PC-9 (cell line): Measurements from ENCODE around the gene DBN1. TPM values are rescaled to one million over a fixed set of nuclear protein-coding genes. Genes with fewer than 3 reads are reported as not detected.

ENCODE experiments used
- BruUV-seq: library from RNA; stranded (reverse); fragments of 400-500 nt; replicated peaks from 2 replicates; lab custom pipeline; 2021; lab: Mats Ljungman, UMichigan
- CTCF ChIA-PET: fragments of 300-600 bp; sonication (Branson Sonifier 250); formaldehyde crosslinking; loops from one replicate; lab custom pipeline; 2022; ENCODE audit warnings: antibody characterized with exemption; lab: Charles Lee
- POLR2A ChIA-PET: fragments of 300-600 bp; sonication (Branson Sonifier 250); formaldehyde crosslinking; loops from one replicate; lab custom pipeline; 2022; ENCODE audit warnings: antibody characterized with exemption; ENCODE audit not compliant: unreplicated experiment; lab: Charles Lee
- DNase-seq, 2 experiments: peaks; one replicate each; pipeline versions ENCODE4 v3.0.0 to v3.0.0-alpha.2; 2015 to 2022; ENCODE audit warnings: mixed read lengths in 1 of 2
- H2AFZ ChIP-seq: fragments of 200-600 bp; sonication (generic); 2 replicates; pipeline ENCODE4 v1.8.1; 2017; ENCODE audit warnings: antibody characterized with exemption
- H3F3A ChIP-seq: fragments of 200-600 bp; sonication (generic); 2 replicates; pipeline ENCODE4 v1.8.1; 2017; ENCODE audit warnings: antibody characterized with exemption, mild to moderate bottlenecking, low read depth; ENCODE audit not compliant: insufficient read depth
- H3K27ac ChIP-seq: fragments of 200-600 bp; sonication (generic); 2 replicates; pipeline ENCODE4 v1.6.1; 2016; ENCODE audit warnings: mixed run types
- H3K27me3 ChIP-seq: fragments of 200-600 bp; sonication (generic); 2 replicates; pipeline ENCODE4 v1.6.1; 2016; ENCODE audit warnings: low read depth, mixed run types; ENCODE audit not compliant: insufficient read depth
- H3K36me3 ChIP-seq: fragments of 200-600 bp; sonication (generic); 2 replicates; pipeline ENCODE4 v1.6.1; 2016; ENCODE audit warnings: low read depth, mixed run types
- H3K4me1 ChIP-seq: fragments of 200-600 bp; sonication (generic); replicated peaks from 2 replicates; pipeline ENCODE4 v1.6.1; 2016; ENCODE audit warnings: mixed run types; ENCODE audit not compliant: insufficient read depth
- H3K4me2 ChIP-seq: fragments of 200-600 bp; sonication (generic); 2 replicates; pipeline ENCODE4 v1.6.1; 2017; ENCODE audit warnings: mixed run types
- H3K4me3 ChIP-seq: fragments of 200-600 bp; sonication (generic); 2 replicates; pipeline ENCODE4 v1.6.1; 2016; ENCODE audit warnings: mixed run types
- H3K79me2 ChIP-seq: fragments of 200-600 bp; sonication (generic); 2 replicates; pipeline ENCODE4 v1.6.1; 2017; ENCODE audit warnings: low read depth, mixed run types
- H3K9me2 ChIP-seq: fragments of 200-600 bp; sonication (generic); 2 replicates; pipeline ENCODE4 v1.8.1; 2017; ENCODE audit warnings: mild to moderate bottlenecking; ENCODE audit not compliant: insufficient read depth
- H3K9me3 ChIP-seq: fragments of 200-600 bp; sonication (generic); 2 replicates; pipeline ENCODE4 v1.8.1; 2016; ENCODE audit warnings: low read depth; ENCODE audit not compliant: insufficient read depth
- H4K20me1 ChIP-seq: fragments of 200-600 bp; sonication (generic); 2 replicates; pipeline ENCODE4 v1.8.1; 2017; ENCODE audit not compliant: insufficient read depth
- CTCF ChIP-seq: fragments of 200-600 bp; sonication (generic); conservative IDR thresholded peaks from 2 replicates; pipeline ENCODE4 v1.6.1; 2017; ENCODE audit warnings: mixed run types, antibody characterized with exemption, mild to moderate bottlenecking, moderate library complexity
- EZH2 ChIP-seq: fragments of 200-600 bp; sonication (generic); IDR thresholded peaks from 2 replicates; pipeline ENCODE4 v1.8.0; 2017; ENCODE audit warnings: antibody characterized with exemption, low read depth
- intact Hi-C: fragments of 100-400 bp; cut with micrococcal nuclease; formaldehyde crosslinking; loops from one replicate; pipeline ENCODE4 v1.10.0; 2022; ENCODE audit not compliant: unreplicated experiment
- total RNA-seq: library from RNA; stranded (reverse); gene quantifications from 2 replicates; pipeline ENCODE4 v1.2.3, GENCODE V29; 2021

DBN1 gene
- total RNA-seq, 1 experiment from 2014 or later = 144 TPM

- H4K20me1 ChIP-seq = no peaks in the 10 kb centered on the region
- H3K27me3 ChIP-seq = no peaks in the 10 kb centered on the region
- H3K9me2 ChIP-seq = no peaks in the 10 kb centered on the region
- no peaks in the 10 kb centered on the region for H3K9me3 ChIP-seq
- ChIA-PET CTCF (no interaction called here), POLR2A (interaction anchor here (0.7 kb wide), 1 partner anchor 77 kb away, joined by 4 read pairs; no protein-coding TSS in a partner anchor)
- TF ChIP-seq CTCF = no peak
- no peak for TF ChIP-seq EZH2
- peaks cover 5% of the 10 kb centered on the region; the same call in 1 of the 2 replicates for H3K4me1 ChIP-seq
- no peaks in the 10 kb centered on the region for H3K79me2 ChIP-seq
- H3K4me2 ChIP-seq = no peak overlapping the region
- no peak overlapping the region for H2AFZ ChIP-seq
- H3K4me3 ChIP-seq = no peak overlapping the region
- H3F3A ChIP-seq = peaks cover 12% of the 10 kb centered on the region; the same call in 1 of the 2 replicates
- no peak overlapping the region for H3K27ac ChIP-seq
- H3K36me3 ChIP-seq = no peaks in the 10 kb centered on the region
- DNase-seq = no peak
- intact Hi-C loops = no loop called here
- BruUV-seq = no TSS peak
Observed at GRCh38 chr5:177502886-177503285, 29.5 kb upstream of the DBN1 start.

GRCh38 chr5:177501874-177502678 is 28.6 kb upstream of the DBN1 start:
- no peak overlapping the region for H2AFZ ChIP-seq
- TF ChIP-seq EZH2 (no peak), CTCF (no peak)
- peaks cover 12% of the 10 kb centered on the region; the same call in 1 of the 2 replicates for H3F3A ChIP-seq
- no peak overlapping the region for H3K27ac ChIP-seq
- H4K20me1 ChIP-seq = no peaks in the 10 kb centered on the region
- DNase-seq = no peak
- H3K79me2 ChIP-seq = no peaks in the 10 kb centered on the region
- H3K9me3 ChIP-seq = no peaks in the 10 kb centered on the region
- no peak overlapping the region for H3K4me3 ChIP-seq
- H3K27me3 ChIP-seq = no peaks in the 10 kb centered on the region
- CTCF ChIA-PET = interaction anchor here (0.5 to 1.5 kb wide), 5 partner anchors 28 to 139 kb away, joined by 3 to 9 read pairs (median 4); partner anchors contain the start of gene GRK6
- no TSS peak for BruUV-seq
- no peaks in the 10 kb centered on the region for H3K9me2 ChIP-seq
- H3K4me1 ChIP-seq = peaks cover 6% of the 10 kb centered on the region; the same call in 1 of the 2 replicates
- POLR2A ChIA-PET = interaction anchor here (0.6 to 0.7 kb wide), 2 partner anchors 76 to 112 kb away, joined by 4 read pairs; no protein-coding TSS in a partner anchor
- intact Hi-C loops = loop anchor here (1.0 to 2.0 kb wide), 5 partner anchors 47 to 388 kb away; no protein-coding TSS in a partner anchor
- no peak overlapping the region for H3K4me2 ChIP-seq
- no peaks in the 10 kb centered on the region for H3K36me3 ChIP-seq

GRCh38 chr5:177500685-177501522 is 27.5 kb upstream of the DBN1 start:
- no TSS peak for BruUV-seq
- Histone ChIP-seq H2AFZ (no peak overlapping the region), H3K36me3 (no peaks in the 10 kb centered on the region), H3K4me2 (no peak overlapping the region), H3K9me2 (no peaks in the 10 kb centered on the region), H3K27me3 (no peaks in the 10 kb centered on the region), H3K9me3 (no peaks in the 10 kb centered on the region), H3F3A (peaks cover 17% of the 10 kb centered on the region; the same call in 1 of the 2 replicates), H3K27ac (no peak overlapping the region), H4K20me1 (no peaks in the 10 kb centered on the region), H3K4me3 (no peak overlapping the region), H3K4me1 (peaks cover 10% of the 10 kb centered on the region), H3K79me2 (peaks cover 5% of the 10 kb centered on the region)
- TF ChIP-seq EZH2 (no peak), CTCF (peak; percentile 91)
- POLR2A ChIA-PET = no interaction called here
- CTCF ChIA-PET = interaction anchor here (0.5 to 1.5 kb wide), 7 partner anchors 27 to 487 kb away, joined by 3 to 9 read pairs (median 4); partner anchors contain the start of gene GRK6
- intact Hi-C loops = loop anchor here (1.0 to 2.0 kb wide), 5 partner anchors 46 to 387 kb away; no protein-coding TSS in a partner anchor
- peak; percentile 63 to 86 for DNase-seq
